ENCODE results near the gene RBM19.

GRCh38 chr12:113874999-113875561, 91.0 kb downstream of the RBM19 start:
- TF ChIP-seq SP1 (IDR thresholded peaks at IDR 0.05) (no peak), BHLHE40 (IDR thresholded peaks at IDR 0.05; ENCODE audit: borderline replicate concordance) (no peak), SUZ12 (IDR thresholded peaks at IDR 0.05) (no peak), NFRKB (IDR thresholded peaks at IDR 0.05) (no peak), ZNF384 (IDR thresholded peaks at IDR 0.05) (no peak), TARDBP (IDR thresholded peaks at IDR 0.05) (no peak), FOXA1 (IDR thresholded peaks at IDR 0.05) (no peak), FOXM1 (IDR thresholded peaks at IDR 0.05; ENCODE audit: borderline replicate concordance) (no peak), ELF4 (IDR thresholded peaks at IDR 0.05) (no peak), HDGF (IDR thresholded peaks at IDR 0.05; ENCODE audit: borderline replicate concordance) (no peak)
